SK-N-SH treated with all-trans-retinoic acid at 6 μM for 48 hours (cell line): Measurements from ENCODE around the gene DCLK2.

ENCODE experiments used
- ARNTL ChIP-seq: fragments of 450-650 bp; formaldehyde crosslinking; IDR thresholded peaks from 2 replicates; pipeline ENCODE4 v1.5.0; 2020; ENCODE audit warnings: low read depth, mild to moderate bottlenecking, moderate library complexity, borderline replicate concordance
- GLIS3 ChIP-seq: fragments of 250-450 bp; sonication (Bioruptor Pico); IDR thresholded peaks from 2 replicates; pipeline ENCODE4 v1.5.0; 2020; ENCODE audit warnings: mild to moderate bottlenecking, moderate library complexity
- OSR1 ChIP-seq: fragments of 250-450 bp; sonication (Bioruptor Pico); IDR thresholded peaks from 2 replicates; pipeline ENCODE4 v1.8.0; 2022; ENCODE audit warnings: moderate library complexity, mild to moderate bottlenecking, inconsistent platforms
- PATZ1 ChIP-seq: fragments of 250-450 bp; sonication (Bioruptor Pico); IDR thresholded peaks from 2 replicates; pipeline ENCODE4 v1.8.0; 2020; ENCODE audit warnings: mild to moderate bottlenecking, moderate library complexity, borderline replicate concordance
- POU6F1 ChIP-seq: fragments of 250-450 bp; sonication (Bioruptor Pico); IDR thresholded peaks from 2 replicates; pipeline ENCODE4 v1.8.0; 2021; ENCODE audit warnings: low read depth, mild to moderate bottlenecking, moderate library complexity, borderline replicate concordance
- RARB ChIP-seq: fragments of 250-450 bp; sonication (Bioruptor Pico); IDR thresholded peaks from 2 replicates; pipeline ENCODE4 v1.8.0; 2021; ENCODE audit warnings: mild to moderate bottlenecking, moderate library complexity
- ZC3H10 ChIP-seq: fragments of 250-450 bp; sonication (Bioruptor Pico); IDR thresholded peaks from 2 replicates; pipeline ENCODE4 v1.5.1; 2021; ENCODE audit warnings: mild to moderate bottlenecking, moderate library complexity
- ZFP3 ChIP-seq: fragments of 250-450 bp; sonication (Bioruptor Pico); IDR thresholded peaks from 2 replicates; pipeline ENCODE4 v1.5.0; 2020; ENCODE audit warnings: mild to moderate bottlenecking, moderate library complexity
- ZNF565 ChIP-seq: fragments of 450-650 bp; formaldehyde crosslinking; conservative IDR thresholded peaks from 2 replicates; pipeline ENCODE4 v1.5.0; 2020; ENCODE audit warnings: low read depth, mild to moderate bottlenecking, moderate library complexity
- ZNF8 ChIP-seq: fragments of 450-650 bp; formaldehyde crosslinking; IDR thresholded peaks from 2 replicates; pipeline ENCODE4 v1.5.0; 2020; ENCODE audit warnings: mild to moderate bottlenecking, moderate library complexity

- no peak for TF ChIP-seq RARB (CRISPR knock-in tag)
- TF ChIP-seq POU6F1 (CRISPR knock-in tag) = no peak
- TF ChIP-seq ARNTL (CRISPR knock-in tag) = no peak
- TF ChIP-seq ZNF8 = no peak
- TF ChIP-seq ZFP3 (CRISPR knock-in tag) = no peak
- TF ChIP-seq OSR1 = no peak
- TF ChIP-seq ZC3H10 (CRISPR knock-in tag) = no peak
- TF ChIP-seq ZNF565 (CRISPR knock-in tag) = no peak
- no peak for TF ChIP-seq GLIS3 (CRISPR knock-in tag)
- no peak for TF ChIP-seq PATZ1 (CRISPR knock-in tag)
Observed at GRCh38 chr4:150217808-150218207, 139.6 kb downstream of the DCLK2 start.
